NCI-H446 treated with DMSO at 0.1 percent for 48 hours (cell line): ENCODE measurements around the gene FAM78B.
A peak's percentile ranks its signal among the peaks of the same experiment; 100 is the strongest.

ENCODE experiments used
- DNase-seq: peaks from one replicate; lab custom pipeline; 2025; lab: John Stamatoyannopoulos, UW

FAM78B gene

GRCh38 chr1:166166698-166167571 lies at the start of gene FAM78B:
Gene FAM78B (minus strand): TSS chr1:166167001. CDS start chr1:166166248, 753 bp downstream.
- DNase-seq: peak; percentile 24

DNA sequence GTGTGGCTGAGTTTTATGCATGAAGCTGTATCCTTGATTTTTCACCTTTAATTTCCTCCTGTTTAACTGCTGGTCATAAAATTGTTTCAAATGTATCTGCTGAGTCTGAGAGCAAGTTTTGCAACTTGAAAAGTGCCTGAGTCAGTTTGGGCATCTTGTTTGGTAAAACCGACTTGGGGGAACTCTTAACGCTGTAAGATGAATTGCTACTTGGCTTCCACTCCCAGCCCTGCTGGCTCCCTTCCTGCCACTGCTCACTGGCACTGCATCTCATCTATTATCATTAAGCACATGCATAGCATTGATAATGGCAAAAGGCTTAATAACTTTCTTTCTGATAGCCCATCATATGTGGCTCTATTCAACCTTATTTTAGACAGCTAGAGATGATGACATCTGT lies 35.7 kb upstream of the FAM78B start:
- no peak for DNase-seq

GRCh38 chr1:166200743-166201142 lies 33.9 kb upstream of the FAM78B start:
- no peak for DNase-seq

GRCh38 chr1:166197597-166197996 lies 30.8 kb upstream of the FAM78B start:
- no peak for DNase-seq

- no peak for DNase-seq
Measured at GRCh38 chr1:166197141-166197540, 30.3 kb upstream of the FAM78B start.

GRCh38 chr1:166193057-166193698 lies 26.4 kb upstream of the FAM78B start:
- DNase-seq: no peak

DNA sequence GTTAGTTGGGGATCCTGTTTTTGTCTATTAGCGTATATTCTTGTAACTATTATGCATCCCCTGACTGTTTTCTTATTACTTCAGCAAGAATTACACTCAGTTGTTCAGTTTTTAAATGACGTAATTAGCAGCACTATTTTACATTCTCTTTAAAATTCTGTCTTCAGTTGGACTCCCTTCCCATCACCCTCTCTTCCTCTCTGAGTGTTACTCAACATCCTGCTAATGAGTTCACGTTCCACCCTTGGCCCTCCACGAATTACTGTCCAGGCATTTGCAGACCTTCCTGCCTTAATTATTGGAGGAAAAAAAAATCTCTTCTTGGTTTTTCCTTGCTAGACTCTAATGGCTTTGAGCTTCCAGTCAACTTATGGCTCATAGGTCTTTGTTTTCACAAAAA lies 23.6 kb upstream of the FAM78B start:
- no peak for DNase-seq

DNA sequence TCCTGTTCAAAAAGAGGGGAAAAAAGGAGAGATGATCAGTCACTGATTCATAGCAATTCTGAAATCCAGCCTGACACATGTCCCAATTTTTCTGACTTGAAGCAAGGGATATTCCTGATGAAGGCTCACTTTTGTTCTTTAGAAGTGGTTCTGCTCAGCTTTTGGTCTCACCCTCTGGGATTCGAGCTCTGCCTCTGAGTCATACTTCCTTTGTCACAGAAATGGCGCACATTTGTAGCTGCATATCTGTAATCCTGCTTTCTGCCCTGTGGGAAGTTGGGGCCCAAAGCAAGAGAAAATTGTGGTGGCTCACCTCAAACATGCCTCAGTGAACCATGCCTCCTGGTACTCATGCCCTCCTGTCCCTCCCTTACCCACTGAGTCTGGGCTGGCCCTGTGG lies 22.3 kb upstream of the FAM78B start:
- no peak for DNase-seq

DNA sequence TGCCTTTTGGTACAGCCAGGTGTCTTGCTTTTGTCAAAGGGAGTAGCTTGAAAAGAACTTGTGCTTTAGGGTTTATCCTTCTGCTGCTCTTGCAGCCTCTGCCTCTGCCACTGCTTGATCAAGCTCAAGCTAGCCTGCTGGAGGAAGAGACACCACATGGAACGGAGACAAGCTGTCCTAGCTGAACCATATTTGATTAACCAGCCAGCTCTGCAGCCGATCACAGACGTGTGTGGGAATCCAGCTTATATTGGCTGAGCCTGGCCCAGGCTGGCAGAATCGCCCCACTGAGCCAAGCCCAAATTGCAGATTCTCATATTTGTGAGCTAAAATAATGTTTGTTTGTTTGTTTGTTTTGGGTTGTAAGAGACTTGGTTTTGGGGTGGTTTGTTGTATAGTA lies 18.7 kb upstream of the FAM78B start:
- no peak for DNase-seq

GRCh38 chr1:166184897-166185296 lies 18.1 kb upstream of the FAM78B start:
- no peak for DNase-seq

- DNase-seq: no peak
Measured at GRCh38 chr1:166184012-166184411, 17.2 kb upstream of the FAM78B start.

GRCh38 chr1:166182281-166182680 lies 15.5 kb upstream of the FAM78B start:
- no peak for DNase-seq

DNA sequence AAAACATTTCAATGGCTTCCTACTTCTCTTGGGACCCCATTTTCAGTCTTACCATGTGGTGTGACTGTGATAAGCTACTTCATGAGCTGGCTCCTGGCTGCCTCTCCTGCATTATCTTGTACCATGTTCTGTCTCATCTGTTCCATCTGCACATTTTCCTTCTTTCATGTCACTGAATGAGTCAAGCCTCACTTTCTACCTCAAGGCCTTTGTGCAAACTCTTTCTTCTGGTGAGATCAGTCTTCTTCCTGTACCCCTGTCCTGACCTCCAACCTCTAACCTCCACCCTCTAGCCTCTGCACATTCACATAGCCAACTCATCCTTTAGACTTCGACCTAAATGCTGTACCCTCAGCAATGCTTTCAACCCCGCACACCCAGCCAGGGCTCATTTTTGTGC lies 9.6 kb upstream of the FAM78B start:
- DNase-seq: no peak

DNA sequence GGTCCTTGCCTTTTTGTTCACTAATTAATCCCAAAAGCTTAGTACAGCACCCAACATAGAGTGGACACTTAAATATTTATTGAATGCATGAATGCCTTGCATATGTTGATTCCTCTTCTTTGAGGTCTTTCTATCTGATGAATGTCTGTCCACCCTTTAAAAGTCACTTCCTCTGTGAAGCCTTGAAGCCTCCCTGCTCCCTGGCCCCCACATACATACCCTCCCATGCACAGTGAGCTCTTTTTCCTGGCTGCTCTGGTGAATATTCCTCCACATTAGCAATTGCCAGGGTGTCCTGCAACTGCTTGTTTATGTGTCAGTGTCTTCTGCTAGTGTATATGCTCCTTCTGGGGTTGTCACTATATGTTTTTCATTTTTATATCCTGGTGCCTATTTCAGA lies 8.2 kb upstream of the FAM78B start:
- DNase-seq: no peak

- DNase-seq: no peak
Measured at GRCh38 chr1:166174108-166174507, 7.3 kb upstream of the FAM78B start.

DNA sequence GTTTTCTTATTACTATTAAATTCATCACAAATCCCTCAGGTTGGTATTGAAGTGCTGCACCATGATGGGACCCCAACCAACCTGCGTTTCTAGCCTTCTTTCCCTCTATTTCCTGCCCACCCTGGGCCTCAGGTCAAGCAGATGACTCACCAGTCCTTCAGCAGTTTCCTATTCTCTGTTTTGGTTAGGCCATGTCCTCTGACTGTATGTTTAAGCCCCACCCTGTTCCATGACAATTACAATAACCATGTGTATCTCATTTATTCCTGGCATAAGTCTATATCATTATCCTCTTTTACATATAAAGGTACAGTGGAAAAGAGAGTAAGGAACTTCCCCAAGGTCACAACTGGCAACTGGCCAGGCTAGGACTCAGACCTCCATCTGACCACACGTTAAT lies 5.3 kb upstream of the FAM78B start:
- DNase-seq: no peak

DNA sequence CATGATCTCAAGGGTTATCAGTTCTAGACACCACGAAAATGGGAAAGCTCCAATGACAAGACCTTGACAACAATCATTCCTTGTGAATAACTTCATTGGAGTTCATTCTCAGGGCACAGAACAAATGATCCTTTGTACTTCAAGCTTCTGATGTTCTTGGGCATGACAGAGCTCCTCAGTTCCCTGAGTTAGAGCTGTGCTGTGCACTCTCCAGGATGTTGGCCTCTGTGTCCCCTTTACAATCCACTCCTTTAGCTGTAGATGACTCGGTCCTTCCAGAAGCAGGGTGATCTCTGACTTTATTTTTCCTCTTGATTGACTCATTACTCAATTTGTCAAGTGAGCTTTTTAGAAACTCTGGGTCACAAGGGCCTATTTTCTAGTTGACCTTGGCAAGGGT lies 3.9 kb upstream of the FAM78B start:
- DNase-seq: no peak

GRCh38 chr1:166170075-166170474 lies 3.3 kb upstream of the FAM78B start:
- DNase-seq: no peak

DNA sequence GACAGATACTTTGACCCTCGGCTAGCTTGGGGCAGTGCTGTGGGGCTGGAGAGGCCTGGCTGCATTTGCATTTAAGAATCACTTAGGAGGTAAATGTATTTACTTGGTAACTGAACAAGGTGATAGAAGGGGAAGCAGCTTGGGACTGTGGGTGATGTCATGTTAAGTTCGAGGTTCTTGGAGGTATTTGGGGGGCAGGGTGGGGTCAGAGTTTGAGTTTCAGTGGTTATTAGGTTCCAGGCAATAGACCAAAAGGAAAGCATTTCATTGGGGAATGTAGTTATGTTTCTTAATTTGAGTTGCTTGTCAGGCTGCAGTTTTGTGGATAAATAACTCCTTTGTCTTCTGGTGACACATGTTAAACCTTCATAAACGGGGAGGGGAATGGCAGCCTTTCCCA lies 2.4 kb upstream of the FAM78B start:
- no peak for DNase-seq

DNA sequence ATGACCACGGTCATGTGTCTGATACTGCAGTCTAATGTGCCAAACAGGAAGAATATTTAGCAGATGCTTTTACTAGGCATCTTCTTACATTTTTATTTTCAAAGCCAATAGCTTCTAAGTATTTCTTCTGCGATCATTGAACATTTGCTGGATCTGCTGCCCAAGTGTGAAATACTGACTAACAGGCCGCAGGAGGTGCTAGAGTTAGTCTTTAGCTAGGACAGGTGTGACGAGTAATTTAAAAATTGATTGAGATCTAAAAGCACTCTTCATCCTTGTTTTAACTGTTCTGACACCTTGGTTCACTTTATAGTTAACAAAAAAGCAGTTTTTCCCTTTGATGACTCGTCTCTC lies 748 bp upstream of the FAM78B start:
- no peak for DNase-seq

- DNase-seq: no peak
Measured at GRCh38 chr1:166166329-166166697, 488 bp downstream of the FAM78B start.

- DNase-seq: no peak
Measured at GRCh38 chr1:166165661-166166328, 1.0 kb downstream of the FAM78B start.

GRCh38 chr1:166164995-166165660 lies 1.7 kb downstream of the FAM78B start:
- DNase-seq: no peak
